Testis (tissue), 3 donors: Measurements from ENCODE around the gene HUS1B. TPM values are rescaled to one million over a fixed set of nuclear protein-coding genes. Genes with fewer than 3 reads are reported as not detected.

ENCODE experiments used
- DNase-seq: peaks from one replicate; pipeline ENCODE4 v3.0.0-alpha.2; 2019
- H3K27ac ChIP-seq, 2 donors: fragments of 200-600 bp; sonication (generic); one replicate each; pipeline ENCODE4 v1.5.1; 2019
- H3K27me3 ChIP-seq: fragments of 200-600 bp; sonication (generic); one replicate; pipeline ENCODE4 v1.5.1; 2019
- H3K36me3 ChIP-seq: fragments of 200-600 bp; sonication (generic); one replicate; pipeline ENCODE4 v1.5.1; 2017; ENCODE audit warnings: low read depth; ENCODE audit errors: missing control alignments
- H3K4me1 ChIP-seq: fragments of 200-600 bp; sonication (generic); one replicate; pipeline ENCODE4 v1.5.1; 2019
- H3K4me3 ChIP-seq, 2 donors: fragments of 200-600 bp; sonication (generic); one replicate each; pipeline ENCODE4 v1.5.1; 2017 to 2019
- H3K9me3 ChIP-seq: fragments of 200-600 bp; sonication (generic); one replicate; pipeline ENCODE4 v1.5.1; 2017
- CTCF ChIP-seq, 3 experiments: fragments of 450-650 bp in 2 of 3; fragments of 200-600 bp in 1 of 3; sonication (generic) in 1 of 3; IDR thresholded peaks; one replicate each; pipeline ENCODE4 v1.5.1; 2016 to 2019; ENCODE audit warnings: antibody characterized with exemption in 3 of 3, mild to moderate bottlenecking in 2 of 3, moderate library complexity in 1 of 3
- POLR2A ChIP-seq: fragments of 450-650 bp; IDR thresholded peaks from one replicate; pipeline ENCODE4 v1.6.1; 2017; ENCODE audit warnings: antibody characterized with exemption, mild to moderate bottlenecking, moderate library complexity
- WGBS, 2 donors: methylation state at CpG; one replicate each; pipeline ENCODE4 v1.1.5; 2018; 5-methylcytosine and 5-hydroxymethylcytosine counted together
- intact Hi-C: fragments of 100-400 bp; cut with DNase I; formaldehyde crosslinking; loops from one replicate; pipeline ENCODE4 v1.15.1; 2023; ENCODE audit warnings: low total_unique reads
- polyA plus RNA-seq: library from polyadenylated mRNA; stranded (reverse); fragments of 350-450 nt; fragmentation: Illumina TruSeq; extraction: RNeasy Lipid Tissue Mini Kit (QIAGEN cat#74804); gene quantifications from one replicate; pipeline ENCODE4 v1.2.3, GENCODE V29; 2014; ENCODE audit warnings: low read depth, low replicate concordance; ENCODE audit not compliant: insufficient read depth
- total RNA-seq, 2 donors: library from RNA; depleted of rRNA; stranded (reverse); fragments of >200 nt; gene quantifications; one replicate each; pipeline ENCODE4 v1.2.3, GENCODE V29; 2016

The HUS1B gene
- total and polyA plus RNA-seq, 3 donors from 2014 or later: 1.3 to 13.5 (median 8.9) TPM

GRCh38 chr6:642805-643204 is 14.1 kb downstream of the HUS1B start:
- Histone ChIP-seq H3K27ac (no peak overlapping the region), H3K4me1 (no peaks in the 10 kb centered on the region), H3K27me3 (no peaks in the 10 kb centered on the region), H3K36me3 (no peaks in the 10 kb centered on the region), H3K4me3 (no peak overlapping the region), H3K9me3 (no peaks in the 10 kb centered on the region)
- no peak for DNase-seq
- TF ChIP-seq POLR2A (no peak), CTCF (IDR thresholded peaks at IDR 0.05) (no peak)
- intact Hi-C loops: no loop called here

GRCh38 chr6:641225-641985 is 15.5 kb downstream of the HUS1B start:
- Histone ChIP-seq H3K4me1 (no peaks in the 10 kb centered on the region), H3K9me3 (no peaks in the 10 kb centered on the region), H3K4me3 (no peak overlapping the region), H3K27me3 (no peaks in the 10 kb centered on the region), H3K36me3 (no peaks in the 10 kb centered on the region), H3K27ac (no peak overlapping the region)
- intact Hi-C loops: no loop called here
- DNase-seq: no peak
- TF ChIP-seq CTCF (IDR thresholded peaks at IDR 0.05) (no peak), POLR2A (no peak)
- 95% methylated on average over 8 of the region's 8 CpGs for WGBS, 2 donors

- no peak for DNase-seq
Measured at GRCh38 chr6:636488-636887, 20.4 kb downstream of the HUS1B start.

GRCh38 chr6:635233-635632 is 21.7 kb downstream of the HUS1B start:
- no peak for DNase-seq
- intact Hi-C loops: no loop called here
- no peak for TF ChIP-seq CTCF (IDR thresholded peaks at IDR 0.05)
- TF ChIP-seq POLR2A: no peak
- WGBS, 2 donors: 76 to 79% methylated on average over 5 of the region's 5 CpGs
- Histone ChIP-seq H3K27me3 (no peaks in the 10 kb centered on the region), H3K9me3 (no peaks in the 10 kb centered on the region), H3K4me3 (no peak overlapping the region), H3K36me3 (no peaks in the 10 kb centered on the region), H3K4me1 (no peaks in the 10 kb centered on the region), H3K27ac (no peak overlapping the region)

More at GRCh38 chr6:636488-636887, 20.4 kb downstream of the HUS1B start:
- H3K9me3 ChIP-seq: no peaks in the 10 kb centered on the region
- no peak overlapping the region for H3K27ac ChIP-seq
- 75 to 81% methylated on average over 5 of the region's 5 CpGs for WGBS, 2 donors
- no peaks in the 10 kb centered on the region for H3K4me1 ChIP-seq
- TF ChIP-seq CTCF (IDR thresholded peaks at IDR 0.05) (no peak), POLR2A (no peak)
- H3K27me3 ChIP-seq: no peaks in the 10 kb centered on the region
- H3K4me3 ChIP-seq: no peak overlapping the region
- intact Hi-C loops: no loop called here
- no peaks in the 10 kb centered on the region for H3K36me3 ChIP-seq

GRCh38 chr6:633611-634010 is 23.3 kb downstream of the HUS1B start:
- TF ChIP-seq CTCF (IDR thresholded peaks at IDR 0.05) (no peak), POLR2A (no peak)
- DNase-seq: no peak
- no peak overlapping the region for H3K4me3 ChIP-seq
- intact Hi-C loops: no loop called here
- H3K9me3 ChIP-seq: no peaks in the 10 kb centered on the region
- no peaks in the 10 kb centered on the region for H3K4me1 ChIP-seq
- no peaks in the 10 kb centered on the region for H3K27me3 ChIP-seq
- 97 to 100% methylated on average over 1 of the region's 1 CpG for WGBS, 2 donors
- no peaks in the 10 kb centered on the region for H3K36me3 ChIP-seq
- no peak overlapping the region for H3K27ac ChIP-seq
